SU-DHL-6 (cell line): ENCODE data around the gene C10orf95.

Source experiments
- CTCF ChIP-seq: fragments of 200-600 bp; sonication (generic); IDR thresholded peaks from one replicate; pipeline ENCODE4 v1.5.1; 2017; ENCODE audit warnings: antibody characterized with exemption, mild to moderate bottlenecking, low read length, moderate library complexity; ENCODE audit not compliant: insufficient read depth, poor library complexity, severe bottlenecking
- EZH2phosphoT487 ChIP-seq: fragments of 200-600 bp; sonication (generic), shearing (Covaris generic); conservative IDR thresholded peaks from 2 replicates; pipeline ENCODE4 v1.6.1; 2018; ENCODE audit warnings: mild to moderate bottlenecking, antibody characterized with exemption, low read length, moderate library complexity, mixed read lengths

- TF ChIP-seq CTCF (no peak), EZH2phosphoT487 (no peak)
Observed at GRCh38 chr10:102475451-102476040, 24.2 kb upstream of the C10orf95 start.
